PFSK-1 (cell line): ENCODE results near the gene SGK1.

Source experiments
- POLR2AphosphoS5 ChIP-seq: IDR thresholded peaks from 2 replicates; pipeline ENCODE4 v1.6.1; 2012; ENCODE audit warnings: low read depth, mild to moderate bottlenecking, control low read depth, low read length, moderate library complexity
- TAF1 ChIP-seq: IDR thresholded peaks from 2 replicates; pipeline ENCODE4 v1.6.1; 2012; ENCODE audit warnings: low read length, control low read depth, borderline replicate concordance; ENCODE audit not compliant: insufficient read depth

DNA sequence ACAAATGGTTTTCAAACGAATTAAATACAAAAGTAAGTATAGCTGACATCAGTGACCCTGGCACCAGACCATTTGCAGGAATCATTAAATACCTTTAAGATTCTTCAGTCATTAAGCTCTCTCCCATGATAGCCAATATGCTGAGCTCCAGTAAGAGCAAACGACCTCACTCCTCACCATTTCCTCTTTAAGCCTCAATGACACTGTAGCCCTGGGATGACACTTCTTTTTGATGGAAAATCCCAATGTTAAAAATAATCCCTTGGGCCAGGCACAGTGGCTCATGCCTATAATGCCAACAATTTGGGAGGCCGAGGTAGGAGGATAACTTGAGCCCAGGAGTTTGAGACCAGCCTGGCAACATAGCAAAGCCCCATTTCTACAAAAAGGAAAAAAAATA, 3.3 kb upstream of the SGK1 start:
- no peak for TF ChIP-seq TAF1
- TF ChIP-seq POLR2AphosphoS5 = no peak
